Parathyroid adenoma (tissue), 2 donors: ENCODE measurements around the gene ZNF526.

Experiments used
- H2AFZ ChIP-seq: fragments of 300-600 bp; sonication (generic); one replicate; pipeline ENCODE4 v1.7.0; 2017; ENCODE audit warnings: antibody characterized with exemption, mild to moderate bottlenecking
- H3K27ac ChIP-seq: fragments of 300-600 bp; sonication (generic); one replicate; pipeline ENCODE4 v1.7.0; 2017
- H3K27me3 ChIP-seq: fragments of 300-600 bp; sonication (generic); one replicate; pipeline ENCODE4 v1.7.0; 2017; ENCODE audit warnings: low read length; ENCODE audit not compliant: control insufficient read depth, insufficient read depth
- H3K36me3 ChIP-seq: fragments of 300-600 bp; sonication (generic); one replicate; pipeline ENCODE4 v1.7.0; 2017; ENCODE audit warnings: low read length; ENCODE audit not compliant: control insufficient read depth, insufficient read depth
- H3K4me1 ChIP-seq: fragments of 300-600 bp; sonication (generic); one replicate; pipeline ENCODE4 v1.7.0; 2017; ENCODE audit warnings: control low read depth
- H3K4me2 ChIP-seq: fragments of 300-600 bp; sonication (generic); one replicate; pipeline ENCODE4 v1.7.0; 2017; ENCODE audit warnings: low read length
- H3K4me3 ChIP-seq: fragments of 300-600 bp; sonication (generic); one replicate; pipeline ENCODE4 v1.7.0; 2017; ENCODE audit warnings: low read depth, low read length
- H3K79me2 ChIP-seq: fragments of 300-600 bp; sonication (generic); one replicate; pipeline ENCODE4 v1.7.0; 2017; ENCODE audit warnings: control low read depth
- H3K9ac ChIP-seq: fragments of 300-600 bp; sonication (generic); one replicate; pipeline ENCODE4 v1.7.0; 2017; ENCODE audit warnings: mild to moderate bottlenecking
- H3K9me3 ChIP-seq: fragments of 300-600 bp; sonication (generic); one replicate; pipeline ENCODE4 v1.7.0; 2017; ENCODE audit warnings: low read length; ENCODE audit not compliant: control insufficient read depth
- TF ChIP-seq, protein P1 (sequence below): fragments of 300-600 bp; sonication (generic); IDR thresholded peaks from one replicate; pipeline ENCODE4 v1.7.0; 2017; ENCODE audit warnings: antibody characterized with exemption, mild to moderate bottlenecking
- donor health status: primary hyperparathyroidism.

Gene ZNF526

DNA sequence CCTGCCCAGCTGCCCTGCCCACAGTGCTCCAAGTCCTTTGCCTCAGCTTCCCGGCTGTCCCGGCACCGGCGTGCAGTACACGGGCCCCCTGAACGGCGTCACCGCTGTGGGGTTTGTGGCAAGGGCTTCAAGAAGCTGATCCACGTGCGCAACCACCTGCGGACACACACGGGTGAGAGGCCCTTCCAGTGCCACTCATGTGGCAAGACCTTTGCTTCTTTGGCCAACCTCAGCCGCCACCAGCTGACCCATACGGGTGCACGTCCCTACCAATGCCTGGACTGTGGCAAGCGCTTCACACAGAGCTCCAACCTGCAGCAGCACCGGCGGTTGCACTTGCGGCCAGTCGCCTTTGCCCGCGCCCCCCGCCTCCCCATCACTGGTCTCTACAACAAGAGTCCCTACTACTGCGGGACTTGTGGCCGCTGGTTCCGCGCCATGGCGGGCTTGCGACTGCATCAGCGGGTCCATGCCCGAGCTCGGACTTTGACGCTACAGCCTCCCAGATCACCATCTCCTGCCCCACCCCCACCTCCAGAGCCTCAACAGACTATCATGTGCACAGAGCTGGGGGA lies 5.7 kb downstream of the ZNF526 start:
- Histone ChIP-seq H3K79me2 (peaks cover 23% of the 10 kb centered on the region), H3K9ac (no peak overlapping the region), H3K4me2 (no peak overlapping the region), H3K27ac (no peak overlapping the region), H3K36me3 (no peaks in the 10 kb centered on the region), H3K4me3 (no peak overlapping the region), H3K4me1 (peaks cover 3% of the 10 kb centered on the region), H3K9me3 (no peaks in the 10 kb centered on the region), H3K27me3 (no peaks in the 10 kb centered on the region), H2AFZ (no peak overlapping the region)
- TF ChIP-seq, protein P1, sequence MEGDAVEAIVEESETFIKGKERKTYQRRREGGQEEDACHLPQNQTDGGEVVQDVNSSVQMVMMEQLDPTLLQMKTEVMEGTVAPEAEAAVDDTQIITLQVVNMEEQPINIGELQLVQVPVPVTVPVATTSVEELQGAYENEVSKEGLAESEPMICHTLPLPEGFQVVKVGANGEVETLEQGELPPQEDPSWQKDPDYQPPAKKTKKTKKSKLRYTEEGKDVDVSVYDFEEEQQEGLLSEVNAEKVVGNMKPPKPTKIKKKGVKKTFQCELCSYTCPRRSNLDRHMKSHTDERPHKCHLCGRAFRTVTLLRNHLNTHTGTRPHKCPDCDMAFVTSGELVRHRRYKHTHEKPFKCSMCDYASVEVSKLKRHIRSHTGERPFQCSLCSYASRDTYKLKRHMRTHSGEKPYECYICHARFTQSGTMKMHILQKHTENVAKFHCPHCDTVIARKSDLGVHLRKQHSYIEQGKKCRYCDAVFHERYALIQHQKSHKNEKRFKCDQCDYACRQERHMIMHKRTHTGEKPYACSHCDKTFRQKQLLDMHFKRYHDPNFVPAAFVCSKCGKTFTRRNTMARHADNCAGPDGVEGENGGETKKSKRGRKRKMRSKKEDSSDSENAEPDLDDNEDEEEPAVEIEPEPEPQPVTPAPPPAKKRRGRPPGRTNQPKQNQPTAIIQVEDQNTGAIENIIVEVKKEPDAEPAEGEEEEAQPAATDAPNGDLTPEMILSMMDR = no peak

DNA sequence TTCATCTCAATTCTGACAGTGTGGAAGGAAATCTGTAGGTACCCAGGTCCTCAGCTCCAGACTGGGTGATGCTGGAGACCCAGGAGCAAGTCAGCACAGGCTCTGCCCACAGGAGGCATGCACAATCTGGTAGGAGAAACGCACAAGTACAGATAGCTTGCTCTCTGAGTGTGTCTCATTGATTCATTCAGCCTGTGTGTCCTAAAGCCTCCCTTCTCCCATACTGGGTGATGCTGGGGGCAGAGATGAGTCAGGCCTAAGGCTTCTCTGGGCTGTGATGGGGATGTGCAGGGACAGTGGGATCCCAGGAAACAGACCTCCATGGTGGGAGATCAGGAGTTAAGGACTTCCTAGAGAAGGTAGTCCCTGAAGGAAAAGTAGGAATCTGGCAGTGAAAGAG lies 6.8 kb downstream of the ZNF526 start:
- Histone ChIP-seq H3K9ac (no peak overlapping the region), H3K36me3 (no peaks in the 10 kb centered on the region), H3K27me3 (no peaks in the 10 kb centered on the region)

GRCh38 chr19:42228641-42229040 lies 8.5 kb downstream of the ZNF526 start:
- TF ChIP-seq, protein P1 = no peak
- Histone ChIP-seq H3K4me2 (no peak overlapping the region), H3K4me1 (no peaks in the 10 kb centered on the region), H3K9ac (no peak overlapping the region), H3K27ac (no peak overlapping the region), H3K4me3 (no peak overlapping the region), H3K9me3 (no peaks in the 10 kb centered on the region), H3K27me3 (no peaks in the 10 kb centered on the region), H3K79me2 (peaks cover 2% of the 10 kb centered on the region), H3K36me3 (no peaks in the 10 kb centered on the region), H2AFZ (no peak overlapping the region)

More for the DNA sequence above, 6.8 kb downstream of the ZNF526 start:
- no peak overlapping the region for H3K27ac ChIP-seq
- H3K9me3 ChIP-seq = no peaks in the 10 kb centered on the region
- H3K79me2 ChIP-seq = peaks cover 15% of the 10 kb centered on the region
- H3K4me3 ChIP-seq = no peak overlapping the region
- TF ChIP-seq, protein P1 = no peak
- no peak overlapping the region for H2AFZ ChIP-seq
- H3K4me2 ChIP-seq = no peak overlapping the region
- H3K4me1 ChIP-seq = no peaks in the 10 kb centered on the region

- peaks cover 2% of the 10 kb centered on the region for H3K79me2 ChIP-seq
- no peak overlapping the region for H3K27ac ChIP-seq
- H3K4me1 ChIP-seq = no peaks in the 10 kb centered on the region
- no peaks in the 10 kb centered on the region for H3K36me3 ChIP-seq
- H3K4me2 ChIP-seq = no peak overlapping the region
- no peaks in the 10 kb centered on the region for H3K9me3 ChIP-seq
- no peak overlapping the region for H3K9ac ChIP-seq
- no peaks in the 10 kb centered on the region for H3K27me3 ChIP-seq
- TF ChIP-seq, protein P1 = no peak
- no peak overlapping the region for H2AFZ ChIP-seq
- H3K4me3 ChIP-seq = no peak overlapping the region
These were observed 9.3 kb downstream of the ZNF526 start for GRCh38 chr19:42229301-42229854.

GRCh38 chr19:42229855-42230351 lies 9.8 kb downstream of the ZNF526 start:
- Histone ChIP-seq H3K9ac (no peak overlapping the region), H3K27ac (no peak overlapping the region)

More at GRCh38 chr19:42229855-42230351, 9.8 kb downstream of the ZNF526 start:
- TF ChIP-seq, protein P1 = no peak
- Histone ChIP-seq H3K9me3 (no peaks in the 10 kb centered on the region), H3K36me3 (no peaks in the 10 kb centered on the region), H3K4me1 (no peaks in the 10 kb centered on the region), H3K4me3 (no peak overlapping the region), H3K4me2 (no peak overlapping the region), H3K27me3 (no peaks in the 10 kb centered on the region), H2AFZ (no peak overlapping the region), H3K79me2 (peaks cover 2% of the 10 kb centered on the region)
